Body of pancreas (tissue), 4 donors: Measurements from ENCODE around the gene SEC31A.

Experiments used
- POLR2A ChIP-seq, 3 donors: fragments of 450-650 bp; IDR thresholded peaks; one replicate each; pipeline ENCODE4 v1.6.1; 2016; ENCODE audit warnings: antibody characterized with exemption in 3 of 3, mild to moderate bottlenecking in 2 of 3
- TF ChIP-seq, protein P1 (sequence below), 7 experiments: fragments of 450-650 bp in 4 of 7; fragments of 200-600 bp in 3 of 7; sonication (generic) in 3 of 7; IDR thresholded peaks; one replicate each; pipeline ENCODE4 v1.5.1; 2016 to 2019; ENCODE audit warnings: antibody characterized with exemption in 7 of 7

DNA sequence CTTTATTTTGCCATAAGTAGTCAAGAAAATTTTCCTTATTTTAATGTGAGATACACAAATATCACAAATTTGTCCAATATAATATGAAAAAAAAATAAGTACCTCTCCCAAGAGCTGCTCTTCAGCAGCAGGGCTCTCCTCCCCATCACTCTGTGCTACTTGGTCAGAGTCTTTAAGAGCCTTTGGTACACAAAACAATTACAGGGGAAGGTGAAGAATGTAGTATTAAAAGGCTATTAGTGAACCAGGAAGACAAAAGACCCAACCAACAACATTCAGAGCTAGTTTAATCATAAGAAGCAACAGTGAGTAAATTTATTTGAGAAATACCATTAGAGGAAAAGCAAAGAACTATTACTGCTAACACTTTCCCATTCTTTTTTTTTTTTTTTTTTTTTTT is 29.4 kb downstream of the SEC31A start:
- no peak for TF ChIP-seq POLR2A (IDR thresholded peaks at IDR 0.05)
- TF ChIP-seq, protein P1, sequence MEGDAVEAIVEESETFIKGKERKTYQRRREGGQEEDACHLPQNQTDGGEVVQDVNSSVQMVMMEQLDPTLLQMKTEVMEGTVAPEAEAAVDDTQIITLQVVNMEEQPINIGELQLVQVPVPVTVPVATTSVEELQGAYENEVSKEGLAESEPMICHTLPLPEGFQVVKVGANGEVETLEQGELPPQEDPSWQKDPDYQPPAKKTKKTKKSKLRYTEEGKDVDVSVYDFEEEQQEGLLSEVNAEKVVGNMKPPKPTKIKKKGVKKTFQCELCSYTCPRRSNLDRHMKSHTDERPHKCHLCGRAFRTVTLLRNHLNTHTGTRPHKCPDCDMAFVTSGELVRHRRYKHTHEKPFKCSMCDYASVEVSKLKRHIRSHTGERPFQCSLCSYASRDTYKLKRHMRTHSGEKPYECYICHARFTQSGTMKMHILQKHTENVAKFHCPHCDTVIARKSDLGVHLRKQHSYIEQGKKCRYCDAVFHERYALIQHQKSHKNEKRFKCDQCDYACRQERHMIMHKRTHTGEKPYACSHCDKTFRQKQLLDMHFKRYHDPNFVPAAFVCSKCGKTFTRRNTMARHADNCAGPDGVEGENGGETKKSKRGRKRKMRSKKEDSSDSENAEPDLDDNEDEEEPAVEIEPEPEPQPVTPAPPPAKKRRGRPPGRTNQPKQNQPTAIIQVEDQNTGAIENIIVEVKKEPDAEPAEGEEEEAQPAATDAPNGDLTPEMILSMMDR (IDR thresholded peaks at IDR 0.05) = no peak
